K562 (cell line): ENCODE results near the gene MCEE.

Experiments used
- CHD1 ChIP-seq: fragments of 200-600 bp; sonication (generic); IDR thresholded peaks from one replicate; pipeline ENCODE4 v1.6.1; 2012; ENCODE audit warnings: mild to moderate bottlenecking, moderate library complexity, low read length, inconsistent platforms
- CTCF ChIP-seq, 3 experiments: IDR thresholded peaks in 2 of 3; conservative IDR thresholded peaks in 1 of 3; 2 replicates each; pipeline ENCODE4 v1.5.1; 2011 to 2012; ENCODE audit warnings: low read length in 3 of 3, mild to moderate bottlenecking in 3 of 3, control low read depth in 2 of 3, improper control_type of control experiment in 1 of 3, inconsistent platforms in 1 of 3, low read depth in 1 of 3, mixed read lengths in 1 of 3, moderate library complexity in 1 of 3; ENCODE audit not compliant: insufficient read depth in 2 of 3
- EP300 ChIP-seq: IDR thresholded peaks from 2 replicates; pipeline ENCODE4 v1.6.1; 2012; ENCODE audit warnings: low read length, improper control_type of control experiment
- MAX ChIP-seq: sonication (generic); formaldehyde crosslinking; IDR thresholded peaks from 2 replicates; pipeline ENCODE4 v1.9.0; 2022; ENCODE audit warnings: mild to moderate bottlenecking, missing genetic modification reagents
- RNF2 ChIP-seq: sonication (generic); IDR thresholded peaks from 2 replicates; pipeline ENCODE4 v1.6.1; 2016
- SP2 ChIP-seq: IDR thresholded peaks from 2 replicates; pipeline ENCODE4 v1.6.1; 2011; ENCODE audit warnings: mild to moderate bottlenecking, low read depth, low read length, moderate library complexity; ENCODE audit not compliant: poor library complexity, severe bottlenecking; ENCODE audit errors: extremely low read depth

- TF ChIP-seq MAX (CRISPR knock-in tag) (no peak), SP2 (no peak), CTCF (IDR thresholded peaks at IDR 0.05 in 2 of 3, conservative IDR thresholded peaks at IDR 0.05 in 1 of 3; ENCODE audit: insufficient read depth in 2 of 3, low read depth in 1 of 3, low read length in 3 of 3) (no peak), EP300 (no peak), CHD1 (no peak), RNF2 (no peak)
Observed at GRCh38 chr2:71072492-71072891, 57.5 kb downstream of the MCEE start.
